Testis (tissue), 3 donors: ENCODE data around the gene ACYP2. TPM values are rescaled to one million over a fixed set of nuclear protein-coding genes. Genes with fewer than 3 reads are reported as not detected.
"Not testable (repeated sequence)": the region's sequence is repeated elsewhere in the genome, so short reads cannot be mapped to it uniquely, and the experiment has no call there.

ENCODE experiments used
- DNase-seq: peaks from one replicate; pipeline ENCODE4 v3.0.0-alpha.2; 2019
- H3K27ac ChIP-seq, 2 donors: fragments of 200-600 bp; sonication (generic); one replicate each; pipeline ENCODE4 v1.5.1; 2019
- H3K27me3 ChIP-seq: fragments of 200-600 bp; sonication (generic); one replicate; pipeline ENCODE4 v1.5.1; 2019
- H3K36me3 ChIP-seq: fragments of 200-600 bp; sonication (generic); one replicate; pipeline ENCODE4 v1.5.1; 2017; ENCODE audit warnings: low read depth; ENCODE audit errors: missing control alignments
- H3K4me1 ChIP-seq: fragments of 200-600 bp; sonication (generic); one replicate; pipeline ENCODE4 v1.5.1; 2019
- H3K4me3 ChIP-seq, 2 donors: fragments of 200-600 bp; sonication (generic); one replicate each; pipeline ENCODE4 v1.5.1; 2017 to 2019
- H3K9me3 ChIP-seq: fragments of 200-600 bp; sonication (generic); one replicate; pipeline ENCODE4 v1.5.1; 2017
- CTCF ChIP-seq, 3 experiments: fragments of 450-650 bp in 2 of 3; fragments of 200-600 bp in 1 of 3; sonication (generic) in 1 of 3; IDR thresholded peaks; one replicate each; pipeline ENCODE4 v1.5.1; 2016 to 2019; ENCODE audit warnings: antibody characterized with exemption in 3 of 3, mild to moderate bottlenecking in 2 of 3, moderate library complexity in 1 of 3
- POLR2A ChIP-seq: fragments of 450-650 bp; IDR thresholded peaks from one replicate; pipeline ENCODE4 v1.6.1; 2017; ENCODE audit warnings: antibody characterized with exemption, mild to moderate bottlenecking, moderate library complexity
- WGBS, 2 donors: methylation state at CpG; one replicate each; pipeline ENCODE4 v1.1.5; 2018; 5-methylcytosine and 5-hydroxymethylcytosine counted together
- intact Hi-C: fragments of 100-400 bp; cut with DNase I; formaldehyde crosslinking; loops from one replicate; pipeline ENCODE4 v1.15.1; 2023; ENCODE audit warnings: low total_unique reads
- polyA plus RNA-seq: library from polyadenylated mRNA; stranded (reverse); fragments of 350-450 nt; fragmentation: Illumina TruSeq; extraction: RNeasy Lipid Tissue Mini Kit (QIAGEN cat#74804); gene quantifications from one replicate; pipeline ENCODE4 v1.2.3, GENCODE V29; 2014; ENCODE audit warnings: low read depth, low replicate concordance; ENCODE audit not compliant: insufficient read depth
- total RNA-seq, 2 donors: library from RNA; depleted of rRNA; stranded (reverse); fragments of >200 nt; gene quantifications; one replicate each; pipeline ENCODE4 v1.2.3, GENCODE V29; 2016

The ACYP2 gene
- total and polyA plus RNA-seq, 3 donors from 2014 or later, result 23.2 to 36.2 (median 34.5) TPM

- Histone ChIP-seq H3K27ac (no peak overlapping the region), H3K4me3 (no peak overlapping the region), H3K4me1 (no peaks in the 10 kb centered on the region), H3K27me3 (no peaks in the 10 kb centered on the region), H3K36me3 (no peaks in the 10 kb centered on the region), H3K9me3 (no peaks in the 10 kb centered on the region)
- no peak for DNase-seq
- intact Hi-C loops, result no loop called here
- WGBS, 2 donors, result 89 to 95% methylated on average over 3 of the region's 3 CpGs
- no peak for TF ChIP-seq CTCF (IDR thresholded peaks at IDR 0.05)
- TF ChIP-seq POLR2A, result no peak
Observed at GRCh38 chr2:54284826-54285225, 169.4 kb downstream of the ACYP2 start.

- Histone ChIP-seq H3K27ac (no peak overlapping the region), H3K27me3 (no peaks in the 10 kb centered on the region), H3K9me3 (no peaks in the 10 kb centered on the region), H3K36me3 (no peaks in the 10 kb centered on the region), H3K4me3 (no peak overlapping the region), H3K4me1 (no peaks in the 10 kb centered on the region)
- intact Hi-C loops, result no loop called here
- 91 to 97% methylated on average over 1 of the region's 1 CpG for WGBS, 2 donors
- no peak for DNase-seq
- no peak for TF ChIP-seq POLR2A
- no peak for TF ChIP-seq CTCF (IDR thresholded peaks at IDR 0.05)
Observed at GRCh38 chr2:54285451-54285850, 170.0 kb downstream of the ACYP2 start.

GRCh38 chr2:54287532-54287931 lies 172.1 kb downstream of the ACYP2 start:
- 57 to 68% methylated on average over 1 to 2 of the region's 2 CpGs for WGBS, 2 donors
- TF ChIP-seq CTCF (IDR thresholded peaks at IDR 0.05) (no peak), POLR2A (no peak)
- H3K36me3 ChIP-seq, result no peaks in the 10 kb centered on the region
- H3K9me3 ChIP-seq, result no peaks in the 10 kb centered on the region
- peak; percentile 16 for DNase-seq
- no peak overlapping the region for H3K27ac ChIP-seq
- H3K27me3 ChIP-seq, result no peaks in the 10 kb centered on the region
- H3K4me3 ChIP-seq, result no peak overlapping the region
- no peaks in the 10 kb centered on the region for H3K4me1 ChIP-seq
- intact Hi-C loops, result no loop called here

GRCh38 chr2:54289917-54290316 lies 174.5 kb downstream of the ACYP2 start:
- H3K4me1 ChIP-seq, result no peaks in the 10 kb centered on the region
- H3K27ac ChIP-seq, result no peak overlapping the region
- intact Hi-C loops, result no loop called here
- peak overlapping the region in 1 of 2 donors; percentile 18 for H3K4me3 ChIP-seq
- WGBS, 2 donors, result 34 to 57% methylated on average over 23 of the region's 23 CpGs
- no peak for TF ChIP-seq POLR2A
- no peak for DNase-seq
- H3K27me3 ChIP-seq, result no peaks in the 10 kb centered on the region
- H3K9me3 ChIP-seq, result no peaks in the 10 kb centered on the region
- no peaks in the 10 kb centered on the region for H3K36me3 ChIP-seq

GRCh38 chr2:54290356-54291025 lies 175.1 kb downstream of the ACYP2 start:
- H3K36me3 ChIP-seq, result no peaks in the 10 kb centered on the region
- no peak overlapping the region for H3K27ac ChIP-seq
- no peaks in the 10 kb centered on the region for H3K9me3 ChIP-seq
- peak overlapping the region in 1 of 2 donors; percentile 18 for H3K4me3 ChIP-seq
- no peak for TF ChIP-seq CTCF (IDR thresholded peaks at IDR 0.05)
- no peak for TF ChIP-seq POLR2A
- DNase-seq, result no peak
- intact Hi-C loops, result no loop called here
- H3K27me3 ChIP-seq, result no peaks in the 10 kb centered on the region
- WGBS, 2 donors, result 36 to 40% methylated on average over 9 of the region's 9 CpGs
- no peaks in the 10 kb centered on the region for H3K4me1 ChIP-seq

- H3K27me3 ChIP-seq, H3K27ac ChIP-seq, DNase-seq, H3K4me3 ChIP-seq, H3K36me3 ChIP-seq, H3K9me3 ChIP-seq, H3K4me1 ChIP-seq, intact Hi-C loops: not testable (repeated sequence)
- 98 to 100% methylated on average over 2 of the region's 2 CpGs for WGBS, 2 donors
Observed at GRCh38 chr2:54294665-54295064, 179.2 kb downstream of the ACYP2 start.
